ENCODE data around the gene CPA2. TPM values are rescaled to one million over a fixed set of nuclear protein-coding genes. Genes with fewer than 3 reads are reported as not detected.
A peak's percentile ranks its signal among the peaks of the same experiment; 100 is the strongest.

Gene CPA2
- total RNA-seq, 1 donor from 2014 or later: not detected

DNA sequence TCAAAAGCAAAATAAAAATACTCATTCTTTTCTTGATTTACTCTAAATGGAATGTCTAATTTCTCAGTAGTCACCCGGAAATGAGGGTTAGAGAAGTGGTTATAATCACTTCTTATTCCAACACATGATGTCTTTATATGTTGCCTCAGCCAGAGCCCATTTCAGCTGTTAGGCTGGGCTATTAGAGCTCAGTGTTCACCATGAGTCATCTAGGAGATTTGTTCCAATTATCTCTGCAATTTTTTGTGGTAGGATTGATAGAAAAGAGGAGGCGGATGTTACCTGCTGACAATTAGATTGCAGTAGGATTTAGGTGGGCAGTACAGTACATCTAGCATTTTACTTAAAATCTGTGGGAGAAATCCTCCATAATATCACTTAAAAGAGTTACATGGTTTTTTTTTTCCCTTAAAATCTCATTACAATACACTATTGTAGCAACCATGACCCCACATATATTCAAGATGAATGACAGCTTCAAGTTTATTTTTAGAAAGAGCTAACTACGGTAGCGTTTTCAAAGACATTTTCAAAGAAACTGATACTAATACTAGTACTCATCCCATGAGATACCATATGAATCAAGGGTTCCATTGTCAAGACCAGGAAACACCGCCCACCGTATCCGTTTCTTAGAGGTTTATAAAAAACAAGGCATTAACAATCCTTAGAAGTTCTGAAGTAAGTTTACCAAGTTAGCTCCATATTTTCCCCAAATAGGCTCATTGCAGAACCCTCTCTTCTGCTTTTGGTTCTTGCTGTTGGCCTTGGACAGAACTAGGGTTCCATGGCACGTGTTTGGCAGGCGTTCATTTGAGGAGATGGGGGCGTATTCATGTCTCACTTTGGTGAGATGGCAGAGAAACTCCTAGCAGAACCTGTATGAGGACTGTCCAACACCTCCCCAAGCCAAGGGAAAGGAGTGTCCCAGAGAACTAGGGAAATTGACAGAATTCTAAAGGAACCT, 10.4 kb downstream of the CPA2 start:
- intact Hi-C loops (cut with DNase I): no loop called here
- ATAC-seq (ENCODE audit: poor library complexity): no peak
- DNase-seq: no peak

DNA sequence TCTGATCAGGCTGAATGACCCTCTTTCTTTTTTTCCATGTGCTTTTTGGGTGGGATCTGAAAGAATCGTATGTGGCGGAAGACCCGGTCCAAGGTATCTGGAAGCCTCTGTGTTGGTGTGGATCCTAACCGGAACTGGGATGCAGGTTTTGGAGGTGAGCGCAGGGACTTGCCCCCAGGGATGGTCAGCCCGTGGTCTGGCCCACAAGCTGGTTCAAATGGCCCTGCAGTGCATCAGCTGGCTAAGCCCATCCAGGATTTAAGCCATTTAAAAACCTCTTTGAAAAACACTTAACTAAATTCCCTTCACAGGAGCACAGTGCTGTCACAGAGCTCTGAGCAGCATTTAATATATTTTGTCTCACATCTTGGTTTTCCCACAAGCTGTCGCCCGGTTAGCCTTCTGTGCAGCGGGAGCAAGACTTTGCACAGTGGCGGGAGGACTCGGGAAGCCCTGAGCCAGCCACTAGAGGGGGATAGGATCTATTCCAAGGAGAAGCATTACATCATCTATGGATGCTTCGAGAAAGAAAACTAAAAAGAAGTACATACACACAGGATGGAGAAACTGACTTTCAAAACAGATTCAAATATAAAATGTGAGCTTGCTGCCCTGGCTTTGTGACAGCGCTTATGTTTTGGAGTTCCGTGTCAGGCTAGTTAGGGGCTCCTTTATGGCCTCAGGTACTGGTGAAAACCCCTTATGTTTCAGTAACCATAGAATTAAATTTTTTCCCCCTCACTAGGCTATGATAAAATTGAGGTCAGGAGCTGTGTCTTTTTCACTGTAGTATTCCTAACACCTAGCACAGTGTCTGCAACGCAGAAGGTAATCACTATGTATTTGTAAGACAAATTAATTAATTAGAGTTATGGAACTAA, 11.3 kb downstream of the CPA2 start:
- ATAC-seq (ENCODE audit: poor library complexity): peak; percentile 78
- intact Hi-C loops (cut with DNase I): no loop called here

GRCh38 chr7:130278860-130279259, 12.2 kb downstream of the CPA2 start:
- intact Hi-C loops (cut with DNase I): no loop called here
- no peak for ATAC-seq (ENCODE audit: poor library complexity)

More for the DNA sequence above, 11.3 kb downstream of the CPA2 start:
- DNase-seq: peak; percentile 52

GRCh38 chr7:130279286-130279685, 12.6 kb downstream of the CPA2 start:
- intact Hi-C loops (cut with DNase I): no loop called here
- ATAC-seq (ENCODE audit: poor library complexity): no peak
- no peak for DNase-seq

More at GRCh38 chr7:130278860-130279259, 12.2 kb downstream of the CPA2 start:
- no peak for DNase-seq

- ATAC-seq (ENCODE audit: poor library complexity): no peak
- intact Hi-C loops (cut with DNase I): no loop called here
Measured at GRCh38 chr7:130279906-130280305, 13.2 kb downstream of the CPA2 start.

DNA sequence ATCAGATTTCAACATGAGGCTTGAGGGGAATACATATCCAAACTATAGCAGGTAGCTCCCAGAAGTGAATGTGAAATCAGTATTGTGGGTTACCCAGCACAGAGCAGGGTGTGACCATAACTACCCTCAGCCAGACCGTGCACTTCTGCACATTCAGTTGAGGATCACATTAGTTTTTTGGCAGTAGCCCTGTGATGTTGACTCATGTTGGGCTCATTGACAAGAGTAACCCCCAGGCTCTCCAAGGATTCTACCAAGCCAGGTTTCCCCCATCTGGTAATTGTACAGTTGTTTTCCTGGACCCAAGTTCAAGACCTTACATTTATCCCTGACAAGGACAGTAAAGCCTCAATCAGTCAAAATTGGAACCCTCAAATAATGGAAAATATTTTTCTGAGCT, 14.6 kb downstream of the CPA2 start:
- intact Hi-C loops (cut with DNase I): no loop called here
- no peak for DNase-seq
- ATAC-seq (ENCODE audit: poor library complexity): peak; percentile 38

More at GRCh38 chr7:130279906-130280305, 13.2 kb downstream of the CPA2 start:
- DNase-seq: no peak

DNA sequence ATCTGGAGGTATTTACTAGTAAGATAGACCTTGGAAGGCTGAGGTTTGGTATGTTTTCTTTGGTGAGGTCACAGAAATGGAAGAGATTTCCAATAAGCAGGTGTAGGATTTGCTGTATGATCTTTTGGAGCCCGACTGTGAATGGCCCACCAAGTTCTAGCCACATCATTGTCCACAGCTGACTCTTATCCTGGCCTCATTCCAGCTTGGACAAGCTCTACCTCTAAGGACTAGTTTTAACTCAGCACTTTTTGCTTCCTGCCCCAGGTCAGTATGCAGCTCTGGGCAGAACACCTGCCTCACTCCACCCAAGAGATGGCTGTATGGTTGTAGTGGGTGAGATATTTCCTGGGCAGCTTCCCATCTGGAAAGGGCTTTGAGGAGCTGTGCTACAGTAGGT, 20.2 kb downstream of the CPA2 start:
- DNase-seq (no peak), ATAC-seq (ENCODE audit: poor library complexity) (no peak)
- intact Hi-C loops (cut with DNase I): no loop called here

DNA sequence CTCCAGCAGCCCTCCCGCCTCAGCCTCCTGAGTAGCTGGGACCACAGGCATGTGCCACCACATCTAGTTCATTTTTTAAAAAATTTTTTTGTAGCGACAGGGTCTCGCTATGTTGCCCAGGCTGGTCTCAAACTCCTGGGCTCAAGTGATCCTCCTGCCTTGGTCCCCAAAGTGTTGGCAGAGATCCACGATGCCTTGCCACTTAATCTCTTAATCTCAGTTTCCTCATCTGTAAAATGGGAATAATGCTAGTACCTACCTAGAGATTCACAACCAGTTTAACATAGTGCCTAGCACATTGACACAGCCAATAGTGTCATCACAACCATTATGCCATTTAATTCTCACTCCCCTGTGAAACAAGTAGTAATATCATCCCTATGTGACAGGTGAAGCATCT, 21.5 kb downstream of the CPA2 start:
- ATAC-seq (ENCODE audit: poor library complexity) (no peak), DNase-seq (no peak)
- intact Hi-C loops (cut with DNase I): no loop called here

DNA sequence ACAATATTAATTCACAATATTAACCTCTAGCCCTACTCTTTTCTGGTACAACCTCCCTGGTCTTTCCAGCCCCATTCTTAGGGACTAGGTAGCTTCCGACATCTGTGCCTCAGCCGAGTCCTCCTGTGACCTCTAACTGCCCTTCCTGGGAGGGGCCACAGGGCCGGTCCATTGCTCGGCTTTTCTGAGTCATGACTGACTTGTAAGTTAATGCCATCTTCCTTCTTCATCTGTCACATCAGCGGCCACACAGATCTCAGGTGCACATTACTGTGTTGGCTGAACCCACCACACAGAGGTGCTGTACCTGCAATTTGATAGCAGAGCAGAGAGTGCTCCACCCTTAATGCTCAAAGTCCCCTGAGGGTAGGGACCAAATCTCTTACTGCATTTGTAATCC, 22.2 kb downstream of the CPA2 start:
- DNase-seq (no peak), ATAC-seq (ENCODE audit: poor library complexity) (no peak)
- intact Hi-C loops (cut with DNase I): no loop called here

- intact Hi-C loops (cut with DNase I): no loop called here
- ATAC-seq (ENCODE audit: poor library complexity) (no peak), DNase-seq (no peak)
Measured at GRCh38 chr7:130289478-130289877, 22.8 kb downstream of the CPA2 start.

DNA sequence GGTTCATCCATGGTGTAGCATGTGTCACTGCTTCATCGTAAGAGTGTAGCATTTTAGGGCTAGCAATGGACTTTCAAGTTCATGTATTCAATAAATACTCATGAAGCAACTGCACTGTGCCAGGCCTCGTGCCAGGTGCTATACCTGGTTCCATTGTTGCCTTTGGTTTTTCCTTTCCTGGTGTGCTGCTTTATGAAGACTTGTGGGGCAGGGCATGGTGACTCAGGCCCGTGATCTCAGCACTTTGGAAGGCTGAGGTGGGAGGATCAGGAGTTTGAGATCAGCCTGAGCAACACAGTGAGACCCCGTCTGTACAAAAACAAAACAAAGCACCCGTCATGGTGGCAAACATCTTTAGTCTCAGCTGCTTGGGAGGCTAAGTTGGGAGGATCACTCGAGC, 24.1 kb downstream of the CPA2 start:
- ATAC-seq (ENCODE audit: poor library complexity): no peak
- no peak for DNase-seq
- intact Hi-C loops (cut with DNase I): no loop called here

DNA sequence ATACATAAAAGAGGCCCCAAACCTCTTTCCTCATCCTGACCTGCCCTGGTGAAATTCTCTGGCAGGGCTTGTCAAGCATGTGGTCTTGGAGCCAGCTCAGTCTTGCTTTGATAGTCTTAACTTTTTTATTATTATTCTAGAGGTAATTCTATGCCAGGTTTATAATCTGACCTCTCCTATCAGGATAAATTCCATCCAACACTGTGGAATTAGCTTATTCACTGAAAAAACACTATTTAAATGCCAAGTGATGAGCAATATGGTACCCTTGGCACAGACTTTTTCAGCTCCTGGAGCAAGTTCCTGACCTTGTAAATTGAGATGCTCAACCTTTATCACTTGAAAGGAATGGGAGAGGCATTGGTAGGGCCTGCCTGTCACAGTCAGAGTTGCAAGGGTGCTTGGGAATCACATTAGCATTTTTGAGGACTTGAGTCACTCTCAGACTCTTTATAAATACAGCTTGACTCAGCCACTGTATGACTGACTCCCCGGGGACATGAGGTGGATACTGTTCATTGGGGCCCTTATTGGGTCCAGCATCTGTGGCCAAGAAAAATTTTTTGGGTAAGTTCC, 26.1 kb downstream of the CPA2 start, which contains the start of gene CPA4:
Gene CPA4, plus strand, starts transcription at position 480 of the 576 bp plus-strand sequence. Its CDS starts 20 bp downstream, at position 500.
- no peak for ATAC-seq (ENCODE audit: poor library complexity)

DNA sequence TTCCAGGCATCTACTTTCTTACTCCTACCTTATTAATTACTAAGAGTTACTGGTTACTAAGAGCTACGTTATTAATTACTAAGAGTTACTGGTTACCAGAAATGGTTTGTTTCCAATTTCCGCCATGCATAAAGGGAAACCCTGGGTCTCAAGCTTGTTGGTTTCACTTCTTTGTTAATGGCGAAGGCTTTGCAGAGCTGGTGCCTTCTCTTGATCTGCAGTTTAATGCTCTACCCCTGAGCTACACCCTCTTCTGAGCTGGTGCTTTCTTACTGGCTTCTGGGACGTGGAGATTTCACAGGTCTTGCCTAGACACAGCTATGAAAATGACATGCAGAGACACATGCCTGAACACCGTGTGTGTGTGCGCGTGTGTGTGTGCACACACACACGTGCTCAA, 26.9 kb downstream of the CPA2 start:
- ATAC-seq (ENCODE audit: poor library complexity) (no peak), DNase-seq (no peak)
- intact Hi-C loops (cut with DNase I): no loop called here

More for the DNA sequence above, 26.1 kb downstream of the CPA2 start, which contains the start of gene CPA4:
- intact Hi-C loops (cut with DNase I): no loop called here
- no peak for DNase-seq

DNA sequence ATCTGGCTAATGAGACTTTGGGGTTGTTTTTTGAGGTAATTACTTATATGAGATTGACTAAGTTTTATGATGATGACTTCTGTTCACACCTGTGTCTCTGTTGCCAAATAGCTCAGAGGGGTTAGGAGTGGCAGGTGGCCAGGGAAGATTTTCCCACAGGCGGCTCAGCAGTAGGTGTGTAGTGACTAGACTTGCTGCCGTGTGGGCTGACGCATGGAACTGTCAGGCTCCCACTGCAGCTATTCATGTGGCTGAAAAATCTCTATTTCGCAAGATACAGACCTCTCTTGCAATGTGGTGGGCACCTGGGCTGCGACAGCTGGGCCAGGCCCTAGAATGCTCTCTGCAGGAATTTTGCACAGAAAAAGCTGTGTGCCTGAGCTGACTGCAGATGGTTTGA, 27.7 kb downstream of the CPA2 start:
- intact Hi-C loops (cut with DNase I): no loop called here
- DNase-seq: no peak
- ATAC-seq (ENCODE audit: poor library complexity): no peak

DNA sequence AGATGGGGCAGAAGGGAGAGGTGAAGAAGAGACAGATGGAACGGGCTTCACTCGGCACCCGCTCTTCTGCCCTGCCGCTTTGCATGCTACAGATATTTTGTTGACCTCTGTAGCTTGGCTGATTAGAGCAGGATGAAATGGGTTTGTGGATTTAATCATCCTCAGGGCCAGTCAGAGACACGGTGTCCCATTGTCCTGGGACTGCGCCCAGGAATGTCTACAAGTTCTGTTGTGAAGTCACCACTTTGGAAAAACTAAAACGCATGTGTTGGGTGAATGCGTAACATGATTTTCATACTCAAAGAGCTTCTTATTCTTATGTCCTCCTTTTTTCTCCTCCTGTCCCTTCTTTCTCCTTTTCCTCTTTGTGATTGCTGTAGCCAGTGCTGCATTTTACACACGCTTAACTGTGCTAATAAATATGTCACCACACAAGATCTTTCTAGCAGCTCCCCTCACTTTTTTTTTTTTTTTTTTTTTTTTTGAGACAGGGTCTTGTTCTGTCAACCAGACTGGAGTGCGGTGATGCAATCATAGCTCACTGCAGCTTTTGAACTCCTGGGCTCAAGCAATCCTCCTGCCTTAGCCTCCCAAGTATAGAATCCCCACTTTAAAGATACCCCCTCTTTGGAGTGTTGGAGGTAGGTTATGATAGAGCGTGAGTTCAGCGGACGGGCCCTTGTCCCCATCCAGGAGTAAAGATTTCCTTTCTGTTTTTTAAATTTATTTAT, 29.7 kb downstream of the CPA2 start:
- no peak for ATAC-seq (ENCODE audit: poor library complexity)
- intact Hi-C loops (cut with DNase I): no loop called here
- no peak for DNase-seq

DNA sequence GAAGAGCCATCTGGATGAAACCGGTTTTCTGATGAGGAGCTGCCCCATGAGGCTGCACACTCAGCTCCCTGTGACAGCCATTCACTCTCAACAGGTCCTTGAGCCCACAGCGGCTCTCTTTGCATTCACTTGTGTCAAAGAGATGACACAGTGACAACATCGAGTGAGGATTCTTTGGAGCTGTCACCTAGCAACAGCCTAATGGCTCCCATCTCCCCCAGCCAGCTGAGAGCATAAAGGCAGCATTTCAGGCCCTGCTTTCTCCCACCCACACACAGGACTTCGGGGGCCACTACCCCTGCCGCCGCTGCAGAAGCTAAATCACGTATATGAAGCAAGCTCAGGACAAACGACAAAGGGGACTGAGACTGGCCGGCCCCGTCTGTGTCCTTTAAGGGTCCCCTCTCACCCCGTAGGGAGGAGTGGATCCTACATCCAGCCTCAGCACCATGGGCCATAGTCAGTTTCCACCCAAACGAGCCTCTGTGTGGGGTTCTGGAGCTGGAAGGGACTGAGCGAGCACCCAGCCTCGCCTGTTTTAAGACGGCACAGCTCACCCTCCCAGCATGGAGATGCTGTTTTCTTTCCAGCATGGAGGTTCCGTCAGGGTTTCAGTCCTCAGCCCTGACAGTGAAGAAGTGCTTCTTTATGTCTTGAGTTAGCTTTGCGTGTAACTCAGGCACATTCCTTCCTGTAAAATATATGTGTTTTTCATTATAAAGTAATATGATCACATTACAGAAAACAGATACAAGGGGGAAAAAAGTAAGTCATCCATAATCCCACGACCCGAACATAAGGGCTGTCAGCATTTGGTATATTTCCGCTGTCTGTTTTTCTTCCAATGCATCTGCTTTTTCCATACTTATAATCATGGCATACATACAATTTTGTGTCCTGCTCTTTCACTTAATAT, 31.2 kb downstream of the CPA2 start:
- intact Hi-C loops (cut with DNase I): no loop called here
- no peak for ATAC-seq (ENCODE audit: poor library complexity)
- DNase-seq: no peak

GRCh38 chr7:130298544-130299326, 32.1 kb downstream of the CPA2 start:
- ATAC-seq (ENCODE audit: poor library complexity): no peak
- DNase-seq: no peak
- intact Hi-C loops (cut with DNase I): no loop called here
